ENCODE measurements around the gene SGSM1.

Gene SGSM1

DNA sequence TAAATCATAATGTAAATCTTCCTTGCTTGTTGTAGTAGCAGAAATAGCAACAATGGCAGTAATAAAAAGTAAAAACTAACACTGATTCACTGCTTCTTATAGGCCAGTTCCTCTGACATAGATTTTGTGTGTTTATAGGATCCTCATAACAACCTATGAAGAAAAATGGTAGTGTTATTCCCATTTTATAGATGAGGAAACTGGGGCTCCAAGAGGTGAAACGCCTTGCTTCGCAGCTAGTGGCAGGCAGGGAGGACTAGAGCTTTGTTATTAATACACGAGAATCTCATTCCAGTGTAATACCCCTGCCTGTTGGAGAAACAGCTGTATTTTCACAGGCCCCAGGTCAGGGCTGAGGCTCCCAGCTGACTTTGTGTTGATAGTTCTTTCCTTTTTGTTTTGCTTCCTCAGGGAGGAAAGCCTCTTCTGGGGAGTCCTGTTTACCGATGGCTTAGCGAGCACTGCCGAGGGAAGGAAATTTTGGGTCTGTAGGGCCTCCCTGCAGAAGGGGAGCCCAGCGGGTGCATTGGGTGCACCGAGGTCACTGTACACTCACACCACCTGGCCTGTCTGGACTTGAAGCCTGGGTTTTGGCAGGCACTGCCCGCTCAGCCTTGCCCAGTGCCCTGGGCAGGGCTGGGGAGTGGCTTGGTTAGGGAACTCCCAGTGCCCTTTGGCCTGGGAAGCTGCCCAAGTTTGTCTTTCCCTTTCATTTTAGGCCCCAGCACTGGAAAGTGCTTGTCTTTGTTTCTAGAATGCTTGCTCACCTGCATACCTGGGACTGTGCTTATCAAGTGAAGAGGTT is 160.0 kb downstream of the SGSM1 start:
- H3K4me3 ChIP-seq: no peak overlapping the region
- peak overlapping the region in 11 of 21 experiments; percentile 1 to 77 (median 46) for H3K27ac ChIP-seq

DNA sequence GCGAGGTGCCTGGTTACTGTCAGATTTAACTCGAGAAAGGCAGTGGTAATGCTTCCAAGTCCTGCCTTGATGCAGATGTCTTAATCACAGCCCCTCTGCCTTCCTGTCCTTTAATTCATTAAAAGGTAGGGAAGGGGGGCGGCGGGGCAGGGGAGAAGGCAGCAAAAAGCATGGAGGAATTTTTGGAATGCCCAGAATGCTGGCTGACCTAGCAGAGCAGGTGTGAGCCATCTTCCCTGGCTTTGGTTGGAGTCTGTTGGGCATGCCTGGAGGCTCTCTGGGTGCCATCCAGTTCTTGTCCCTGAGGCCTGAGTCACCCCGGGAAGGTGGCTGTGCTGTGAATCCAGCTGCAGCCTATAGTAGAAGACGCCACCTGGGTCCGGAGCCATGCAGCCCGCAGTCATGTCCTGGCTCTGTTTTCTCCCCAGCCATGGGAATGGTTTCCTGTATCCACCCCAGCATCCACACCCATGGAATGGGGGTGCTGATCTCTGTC is 162.1 kb downstream of the SGSM1 start:
- Histone ChIP-seq H3K27ac (peak overlapping the region in 4 of 21 experiments; percentile 2 to 27 (median 6)), H3K4me3 (no peak overlapping the region)

DNA sequence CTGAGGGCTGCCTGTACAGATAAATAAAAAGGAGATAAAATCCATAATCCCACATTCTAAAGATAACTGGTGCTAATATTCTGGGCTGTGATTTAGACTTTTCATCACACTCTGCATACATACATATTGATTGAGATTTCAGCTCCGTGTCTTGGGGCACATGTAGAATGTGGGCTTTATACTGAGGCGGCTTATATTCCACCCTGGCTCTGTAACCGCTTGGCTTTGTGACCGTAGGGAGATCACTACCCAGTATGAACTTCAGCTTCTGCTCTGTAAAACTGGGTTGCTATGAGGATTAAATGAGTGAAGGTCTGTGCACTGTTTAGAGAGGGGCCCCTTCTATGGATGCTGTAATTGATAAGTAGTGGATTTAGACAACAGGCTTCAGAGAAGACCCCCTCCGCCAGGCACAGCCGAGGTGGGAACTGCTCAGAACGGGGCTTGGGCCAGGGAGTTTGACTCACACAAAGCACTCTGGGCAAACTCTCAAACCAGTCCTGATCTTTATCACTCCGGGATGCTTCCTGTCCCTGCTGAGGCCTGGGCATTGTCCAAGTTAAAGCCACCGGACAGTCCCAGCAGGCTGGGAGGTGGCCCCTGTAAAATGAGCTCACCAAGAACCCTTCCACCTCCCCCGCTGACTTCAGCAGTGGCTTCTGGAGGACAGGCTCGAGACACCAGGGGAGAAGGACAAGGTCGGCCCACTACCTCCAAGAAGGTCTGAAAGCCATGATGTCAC is 163.7 kb downstream of the SGSM1 start:
- Histone ChIP-seq H3K27ac (peak overlapping the region in 13 of 21 experiments; percentile 10 to 73 (median 47)), H3K4me3 (no peak overlapping the region)

DNA sequence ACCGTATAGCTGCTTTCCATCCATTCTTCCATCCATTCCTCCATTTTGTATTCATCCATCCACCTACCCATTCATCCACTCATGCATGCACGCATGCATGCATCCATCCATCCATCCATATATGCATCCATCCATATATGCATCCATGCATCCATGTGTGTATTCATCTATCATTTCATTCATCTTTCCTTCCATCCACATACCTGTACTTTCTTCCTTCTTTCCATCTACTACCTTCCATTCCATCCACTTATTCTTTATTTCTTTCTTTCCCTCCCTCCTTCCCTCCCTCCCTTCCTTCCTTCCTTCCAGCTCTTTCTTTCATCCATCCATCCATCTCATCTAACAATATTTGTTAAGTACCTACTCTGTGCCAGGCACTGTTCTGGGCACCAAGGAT is 166.4 kb downstream of the SGSM1 start:
- Histone ChIP-seq H3K27ac (no peak overlapping the region), H3K4me3 (no peak overlapping the region)

DNA sequence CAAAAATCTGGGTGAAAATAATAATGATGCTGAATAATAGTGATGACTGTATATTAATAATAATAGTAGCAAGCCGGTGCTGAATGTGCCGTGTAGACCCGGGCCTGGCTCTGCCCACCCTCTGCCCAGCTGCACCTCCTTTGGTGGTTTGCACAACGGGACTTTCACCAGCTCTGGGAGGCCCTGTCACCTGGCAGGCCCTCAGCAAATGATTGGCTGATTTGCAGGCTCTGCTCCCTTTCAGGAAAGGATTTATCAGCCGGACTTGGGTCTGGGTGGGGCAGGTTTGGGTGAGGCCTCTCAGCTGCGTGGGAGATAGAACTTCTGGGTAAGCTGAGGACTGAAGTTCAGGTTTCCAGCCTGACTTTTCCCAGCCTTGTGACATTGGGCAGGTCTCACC is 167.9 kb downstream of the SGSM1 start:
- Histone ChIP-seq H3K4me3 (no peak overlapping the region), H3K27ac (peak overlapping the region in 5 of 21 experiments; percentile 1 to 57 (median 15))

DNA sequence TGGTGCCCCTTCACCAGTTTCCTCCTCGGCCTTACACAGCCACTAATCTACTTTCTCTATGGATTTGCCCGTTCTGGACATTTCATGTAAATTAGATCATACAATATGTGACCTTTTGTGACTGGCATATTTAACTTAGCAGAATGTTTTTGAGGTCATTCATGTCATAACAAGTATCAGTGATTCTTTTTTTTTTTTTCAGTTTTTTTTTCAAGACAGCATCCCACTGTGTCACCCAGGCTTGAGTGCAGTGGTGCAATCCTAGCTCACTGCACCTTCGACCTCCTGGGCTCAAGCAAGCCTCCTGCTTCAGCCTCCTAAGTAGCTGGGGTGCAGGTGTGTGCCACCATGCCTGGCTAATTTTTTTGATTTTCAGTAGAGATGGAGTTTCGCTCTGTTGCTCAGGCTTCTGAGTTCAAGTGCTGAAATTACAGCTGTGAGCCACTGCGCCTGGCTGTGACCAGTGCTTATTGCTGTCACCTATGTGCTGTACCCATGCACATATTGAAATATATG is 169.2 kb downstream of the SGSM1 start:
- H3K4me3 ChIP-seq: no peak overlapping the region
- H3K27ac ChIP-seq: peak overlapping the region in 6 of 21 experiments; percentile 32 to 97 (median 87)

DNA sequence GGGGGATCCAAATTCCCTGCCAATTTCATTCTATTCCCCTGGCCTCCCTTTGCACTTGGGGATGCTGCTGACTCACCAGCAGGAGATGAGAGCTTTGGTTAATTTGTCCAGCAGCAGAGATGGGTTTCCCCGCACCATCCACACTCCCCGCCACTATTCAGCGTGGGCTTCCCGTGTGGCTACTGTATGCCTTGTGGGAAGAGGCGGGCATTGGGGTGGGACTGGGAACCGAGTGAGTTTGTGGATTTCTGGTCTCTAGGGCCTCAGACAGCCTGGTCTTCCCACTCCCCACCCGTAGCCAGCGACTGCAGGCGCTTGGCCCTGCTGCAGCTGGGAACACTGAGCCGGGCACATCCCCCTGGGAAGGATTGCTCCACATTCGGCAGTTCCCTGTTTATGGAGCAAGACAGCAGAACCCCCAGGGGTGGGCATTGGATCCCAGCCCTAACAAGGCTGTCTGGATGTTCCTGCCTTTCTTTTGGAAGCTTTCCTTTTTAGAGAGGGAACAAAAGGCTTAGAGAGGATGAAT is 169.9 kb downstream of the SGSM1 start:
- Histone ChIP-seq H3K27ac (peak overlapping the region; percentile 44 to 97 (median 84)), H3K4me3 (no peak overlapping the region)

DNA sequence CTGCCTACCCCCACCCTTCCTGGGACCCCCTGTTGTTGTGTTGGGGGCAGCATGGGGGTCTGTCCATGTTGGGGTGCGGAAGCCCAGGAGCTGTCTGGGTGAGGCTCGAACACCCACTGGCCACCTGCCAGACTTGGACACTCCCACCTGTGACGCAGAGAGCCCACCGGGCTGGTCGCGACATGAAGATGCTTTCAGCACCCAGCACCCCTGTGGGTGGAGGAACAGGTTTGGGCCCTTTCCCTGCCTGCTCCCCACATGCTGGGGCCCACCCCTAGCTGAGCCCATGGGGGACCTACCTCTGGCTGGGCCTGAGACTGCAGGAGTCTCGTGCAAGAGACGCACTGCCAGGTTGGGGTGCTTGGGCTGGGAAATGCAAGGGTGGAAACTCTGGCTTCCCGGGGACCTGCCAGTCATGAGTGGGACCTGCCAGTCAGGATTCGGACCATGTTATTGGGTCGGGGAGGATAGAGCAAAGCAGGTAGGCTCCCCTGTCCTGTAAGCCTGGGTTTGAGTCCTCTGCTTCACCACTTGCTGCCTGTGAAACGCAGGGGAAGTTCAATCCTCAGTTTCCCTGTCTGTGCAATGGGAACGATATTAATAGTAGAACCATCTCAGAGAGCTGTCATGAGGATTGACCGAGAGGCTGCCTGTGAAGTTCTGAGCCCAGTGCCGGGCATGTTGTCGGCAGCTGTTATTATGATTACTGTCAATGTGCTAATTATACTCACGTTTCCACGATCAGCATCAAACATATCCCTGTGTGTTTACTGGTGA is 170.6 kb downstream of the SGSM1 start:
- no peak overlapping the region for H3K4me3 ChIP-seq
- H3K27ac ChIP-seq: peak overlapping the region; percentile 48 to 97 (median 84)
